Esophagus muscularis mucosa (tissue), 4 donors: ENCODE data around the gene DUSP7. TPM values are rescaled to one million over a fixed set of nuclear protein-coding genes. Genes with fewer than 3 reads are reported as not detected.

Experiments used
- DNase-seq: peaks from one replicate; pipeline ENCODE4 v3.0.0-alpha.2; 2017; ENCODE audit errors: extremely low spot score
- H3K27ac ChIP-seq, 4 donors: fragments of 200-600 bp; sonication (generic); replicated peaks in 1 of 4; 1 replicate in 3 of 4; 2 replicates in 1 of 4; pipeline ENCODE4 v1.5.1; 2016 to 2019; ENCODE audit warnings: mild to moderate bottlenecking in 1 of 4
- H3K27me3 ChIP-seq, 4 donors: fragments of 200-600 bp; sonication (generic); one replicate each; pipeline versions ENCODE4 v1.5.1 to v1.6.0; 2016 to 2019
- H3K36me3 ChIP-seq, 4 donors: fragments of 200-600 bp; sonication (generic); one replicate each; pipeline ENCODE4 v1.5.1; 2016 to 2019
- H3K4me1 ChIP-seq, 4 donors: fragments of 200-600 bp; sonication (generic); one replicate each; pipeline ENCODE4 v1.5.1; 2016 to 2019
- H3K4me3 ChIP-seq, 4 donors: fragments of 200-600 bp; sonication (generic); 1 replicate in 2 of 4; 2 replicates in 2 of 4; pipeline ENCODE4 v1.5.1; 2016 to 2019; ENCODE audit warnings: mild to moderate bottlenecking in 4 of 4, moderate library complexity in 1 of 4
- H3K9me3 ChIP-seq, 4 donors: fragments of 200-600 bp; sonication (generic); 1 replicate in 3 of 4; 2 replicates in 1 of 4; pipeline ENCODE4 v1.5.1; 2016 to 2019
- CTCF ChIP-seq, 3 experiments: fragments of 200-600 bp in 2 of 3; fragments of 450-650 bp in 1 of 3; sonication (generic) in 2 of 3; IDR thresholded peaks; one replicate each; pipeline ENCODE4 v1.5.1; 2017 to 2019; ENCODE audit warnings: antibody characterized with exemption in 3 of 3, mild to moderate bottlenecking in 2 of 3, moderate library complexity in 1 of 3
- EP300 ChIP-seq: sonication (generic); formaldehyde crosslinking; IDR thresholded peaks from one replicate; pipeline ENCODE4 v1.6.1; 2017; ENCODE audit warnings: antibody characterized with exemption
- POLR2A ChIP-seq: fragments of 450-650 bp; IDR thresholded peaks from one replicate; pipeline ENCODE4 v1.6.1; 2017; ENCODE audit warnings: antibody characterized with exemption, moderate library complexity, mild to moderate bottlenecking, low read depth
- POLR2AphosphoS5 ChIP-seq, 2 donors: sonication (generic); formaldehyde crosslinking; IDR thresholded peaks; one replicate each; pipeline ENCODE4 v1.6.1; 2017; ENCODE audit warnings: antibody characterized with exemption in 2 of 2
- WGBS: methylation state at CpG from one replicate; pipeline ENCODE4 v1.1.5; 2018; 5-methylcytosine and 5-hydroxymethylcytosine counted together
- intact Hi-C: fragments of 100-400 bp; cut with DNase I; formaldehyde crosslinking; loops from one replicate; pipeline ENCODE4 v1.15.1; 2023
- total RNA-seq, 4 donors: library from RNA; depleted of rRNA; stranded (reverse); fragments of >200 nt; gene quantifications; one replicate each; pipeline versions ENCODE4 v1.1.0 to v1.2.1, GENCODE V29; 2016

DUSP7 gene
- total RNA-seq, 4 donors from 2014 or later = 10.0 to 23.5 (median 15.9) TPM

- intact Hi-C loops = loop anchor here (2.0 to 5.0 kb wide), 2 partner anchors 38 to 51 kb away; no protein-coding TSS in a partner anchor
- Histone ChIP-seq H3K4me3 (peak overlapping the region; percentile 66 to 88 (median 80)), H3K27ac (peak overlapping the region; percentile 82 to 92 (median 88)), H3K9me3 (no peaks in the 10 kb centered on the region), H3K27me3 (no peaks in the 10 kb centered on the region), H3K36me3 (peaks cover 5 to 32% (median 25%) of the 10 kb centered on the region in 4 donors), H3K4me1 (peaks cover 48 to 65% (median 64%) of the 10 kb centered on the region in 4 donors)
- TF ChIP-seq EP300 (no peak), POLR2A (no peak), POLR2AphosphoS5 (IDR thresholded peaks at IDR 0.05) (no peak), CTCF (IDR thresholded peaks at IDR 0.05) (peak in 2 of 3 experiments; percentile 33 to 49)
- DNase-seq = no peak
- 2% methylated on average over 13 of the region's 94 CpGs for WGBS
Measured at GRCh38 chr3:52055537-52056351, 627 bp downstream of the DUSP7 start.

DNA sequence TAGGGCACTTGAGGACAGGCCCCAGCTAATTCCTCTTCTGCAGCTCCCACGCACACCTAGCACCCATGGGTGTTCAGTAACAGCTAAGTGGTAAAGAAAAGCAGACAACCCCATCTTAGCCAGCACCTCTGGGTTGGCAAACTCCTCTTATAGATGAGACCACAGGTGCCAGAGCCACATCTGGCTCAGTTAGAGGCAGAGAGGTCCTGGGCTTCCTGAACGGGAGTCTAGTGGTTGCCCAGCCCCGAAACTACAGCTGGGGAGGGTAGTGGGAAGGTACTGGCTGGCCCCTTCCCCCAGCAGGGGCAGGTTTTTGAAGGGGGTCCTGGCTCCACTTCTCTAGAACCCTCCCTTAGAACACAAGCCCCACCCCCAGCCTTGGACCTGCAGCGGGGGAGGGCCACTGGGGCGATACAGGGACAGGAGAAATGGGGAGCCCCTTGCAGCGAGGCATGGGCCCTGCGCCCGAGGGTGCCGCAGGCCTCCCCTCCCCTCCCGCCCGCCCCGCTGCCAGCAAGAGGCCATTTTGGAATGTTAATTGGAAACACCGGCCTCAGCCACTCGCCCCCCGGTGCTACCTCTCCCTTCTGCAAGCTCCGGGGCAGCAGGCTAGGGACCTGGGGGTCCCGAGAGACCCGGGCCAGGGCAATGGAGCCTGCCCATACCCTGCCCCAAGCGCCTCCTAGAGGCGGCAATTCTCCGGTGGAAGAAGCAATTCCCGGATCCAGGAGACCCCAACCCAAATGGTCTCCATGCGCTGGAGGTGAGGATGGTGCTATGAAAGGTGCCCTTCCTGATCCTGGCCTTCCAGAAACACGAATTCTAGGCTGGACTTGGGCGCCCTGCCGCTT, 1.5 kb downstream of the DUSP7 start:
- 33% methylated on average over 3 of the region's 26 CpGs for WGBS

DNA sequence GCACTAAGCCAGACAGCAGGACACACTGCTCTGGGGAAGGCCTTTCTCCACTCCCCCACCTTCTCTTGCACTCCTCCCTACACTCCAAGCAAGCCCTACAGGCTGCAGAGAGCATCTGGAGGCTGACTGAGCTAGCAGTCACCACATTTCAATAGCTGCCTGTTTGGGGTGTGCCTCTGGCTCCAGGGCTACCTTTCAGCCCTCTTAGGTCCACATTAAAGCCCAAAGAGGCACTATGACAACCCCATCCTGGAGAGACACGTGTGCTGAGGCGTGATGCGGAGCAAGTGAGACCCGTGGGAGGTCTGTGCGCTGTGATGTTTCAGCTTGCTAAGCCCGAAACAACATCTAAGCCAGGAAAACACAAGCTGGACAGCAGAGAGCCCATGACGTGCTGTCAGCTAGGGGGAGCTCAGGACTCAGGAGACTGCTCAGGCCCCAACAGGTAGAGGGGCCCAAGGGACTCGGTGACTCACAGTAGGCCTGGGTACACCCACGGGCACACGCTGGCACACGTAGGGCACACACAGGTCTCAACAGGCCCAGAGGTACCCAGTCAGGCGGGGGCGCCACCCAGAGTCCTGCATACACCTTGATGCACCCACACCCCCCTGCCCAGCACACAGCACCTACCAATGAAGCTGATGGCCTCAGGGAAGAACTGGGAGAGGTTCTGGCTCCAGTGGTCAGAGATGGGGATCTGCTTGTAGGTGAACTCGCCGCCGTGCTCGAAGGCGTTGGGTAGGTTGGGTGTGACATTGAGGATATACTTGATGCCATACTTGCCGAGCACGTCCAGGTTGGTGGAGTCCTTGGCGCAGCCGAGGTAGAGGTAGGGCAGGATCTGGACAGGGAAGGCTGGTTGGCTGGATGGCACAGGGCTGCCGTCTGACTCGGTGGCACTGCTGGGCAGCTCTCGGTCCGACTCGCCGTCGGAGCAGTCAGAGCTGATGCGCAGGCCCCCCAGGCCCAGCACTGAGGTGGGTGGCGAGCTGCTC, 2.8 kb downstream of the DUSP7 start:
- Histone ChIP-seq H3K36me3 (peaks cover 18 to 53% (median 45%) of the 10 kb centered on the region in 4 donors), H3K9me3 (no peaks in the 10 kb centered on the region), H3K4me3 (peak overlapping the region; percentile 66 to 88 (median 80)), H3K27ac (peak overlapping the region; percentile 82 to 92 (median 88)), H3K27me3 (no peaks in the 10 kb centered on the region), H3K4me1 (peaks cover 69 to 77% (median 75%) of the 10 kb centered on the region in 4 donors)
- 82% methylated on average over 27 of the region's 31 CpGs for WGBS
- no peak for TF ChIP-seq EP300
- TF ChIP-seq CTCF (IDR thresholded peaks at IDR 0.05) = peak in 1 of 3 experiments; percentile 14
- intact Hi-C loops = loop anchor here (2.0 to 5.0 kb wide), 3 partner anchors 49 to 94 kb away; no protein-coding TSS in a partner anchor
- no peak for DNase-seq

More for the DNA sequence above, 1.5 kb downstream of the DUSP7 start:
- Histone ChIP-seq H3K27me3 (no peaks in the 10 kb centered on the region), H3K4me1 (peaks cover 56 to 72% (median 70%) of the 10 kb centered on the region in 4 donors), H3K27ac (peak overlapping the region; percentile 82 to 92 (median 88)), H3K9me3 (no peaks in the 10 kb centered on the region), H3K4me3 (peak overlapping the region; percentile 66 to 88 (median 80)), H3K36me3 (peaks cover 13 to 40% (median 33%) of the 10 kb centered on the region in 4 donors)
- peak in 2 of 3 experiments; percentile 11 for TF ChIP-seq CTCF (IDR thresholded peaks at IDR 0.05)
- TF ChIP-seq EP300 = no peak
- no peak for TF ChIP-seq POLR2A
- DNase-seq = no peak
- intact Hi-C loops = loop anchor here (2.0 to 5.0 kb wide), 4 partner anchors 38 to 92 kb away; no protein-coding TSS in a partner anchor

- intact Hi-C loops = loop anchor here (5.0 kb wide), 2 partner anchors 69 to 94 kb away; no protein-coding TSS in a partner anchor
Measured at GRCh38 chr3:52052831-52053306, 3.5 kb downstream of the DUSP7 start.

More at GRCh38 chr3:52052831-52053306, 3.5 kb downstream of the DUSP7 start:
- no peak for TF ChIP-seq EP300
- peak; percentile 30 to 66 for TF ChIP-seq POLR2AphosphoS5 (IDR thresholded peaks at IDR 0.05)
- peak; percentile 35 to 50 (median 43) for TF ChIP-seq CTCF (IDR thresholded peaks at IDR 0.05)
- no peak for TF ChIP-seq POLR2A
- WGBS = 19% methylated on average over 6 of the region's 10 CpGs
- Histone ChIP-seq H3K27ac (peak overlapping the region; percentile 82 to 92 (median 88)), H3K9me3 (no peaks in the 10 kb centered on the region), H3K27me3 (no peaks in the 10 kb centered on the region), H3K4me3 (peak overlapping the region; percentile 24 to 79 (median 45)), H3K36me3 (peaks cover 18 to 60% (median 48%) of the 10 kb centered on the region in 4 donors), H3K4me1 (peaks cover 73 to 82% (median 76%) of the 10 kb centered on the region in 4 donors)
- DNase-seq = peak; percentile 96
